IMR-90 (cell line): ENCODE measurements around the gene AHDC1. TPM values are rescaled to one million over a fixed set of nuclear protein-coding genes. Genes with fewer than 3 reads are reported as not detected.

ENCODE experiments used
- ATAC-seq: fragments of 200-7000 bp; cut with Tn5 transposase; 2 replicates; pipeline ENCODE4 v1.9.1; 2020; ENCODE audit warnings: low read depth, mild to moderate bottlenecking, moderate library complexity
- BruUV-seq: library from RNA; stranded (reverse); fragments of 400-500 nt; replicated peaks from 2 replicates; lab custom pipeline; 2021; lab: Mats Ljungman, UMichigan
- CTCF ChIA-PET: fragments of 300-600 bp; formaldehyde crosslinking; extraction: SDS; loops from one replicate; lab custom pipeline; 2021; ENCODE audit warnings: antibody characterized with exemption; lab: Yijun Ruan, JAX
- POLR2A ChIA-PET: fragments of 300-600 bp; sonication (Branson Sonifier 250); formaldehyde crosslinking; loops from one replicate; lab custom pipeline; 2022; ENCODE audit warnings: antibody characterized with exemption; ENCODE audit not compliant: unreplicated experiment; lab: Charles Lee
- DNase-seq: peaks from one replicate; pipeline ENCODE4 v3.0.0; 2013
- H2AFZ ChIP-seq: replicated peaks from 2 replicates; pipeline ENCODE3; 2013; ENCODE audit warnings: low read length, mild to moderate bottlenecking; ENCODE audit not compliant: poor library complexity
- H2AK5ac ChIP-seq: 2 replicates; pipeline ENCODE4 v1.6.1; 2013; ENCODE audit warnings: low read depth, low read length, inconsistent platforms
- H2AK9ac ChIP-seq: replicated peaks from 2 replicates; pipeline ENCODE3; 2013; ENCODE audit warnings: mild to moderate bottlenecking, low read depth, low read length, moderate library complexity; ENCODE audit not compliant: poor library complexity
- H2BK120ac ChIP-seq: 2 replicates; pipeline ENCODE4 v1.6.1; 2013; ENCODE audit warnings: low read depth, low read length, inconsistent platforms
- H2BK15ac ChIP-seq: 3 replicates; pipeline ENCODE4 v1.6.1; 2013; ENCODE audit warnings: low read depth, low read length, inconsistent platforms
- H2BK20ac ChIP-seq: 2 replicates; pipeline ENCODE4 v1.6.1; 2013; ENCODE audit warnings: low read depth, mild to moderate bottlenecking, inconsistent platforms, low read length, moderate library complexity
- H2BK5ac ChIP-seq: 2 replicates; pipeline ENCODE4 v1.6.1; 2013; ENCODE audit warnings: mild to moderate bottlenecking, low read depth, low read length, inconsistent platforms; ENCODE audit not compliant: poor library complexity, severe bottlenecking
- H3K14ac ChIP-seq: replicated peaks from 2 replicates; pipeline ENCODE4 v1.6.1; 2013; ENCODE audit warnings: low read depth, low read length, inconsistent platforms
- H3K18ac ChIP-seq: 2 replicates; pipeline ENCODE4 v1.6.1; 2013; ENCODE audit warnings: low read depth, low read length, control low read depth
- H3K23ac ChIP-seq: 2 replicates; pipeline ENCODE4 v1.6.1; 2013; ENCODE audit warnings: low read depth, low read length, inconsistent platforms
- H3K27ac ChIP-seq: 2 replicates; pipeline ENCODE4 v1.5.1; 2013; ENCODE audit warnings: mild to moderate bottlenecking, control low read depth, low read length; ENCODE audit not compliant: insufficient read depth
- H3K27me3 ChIP-seq: 2 replicates; pipeline ENCODE4 v1.6.1; 2013; ENCODE audit warnings: low read length; ENCODE audit not compliant: control insufficient read depth, insufficient read depth
- H3K36me3 ChIP-seq: 2 replicates; pipeline ENCODE4 v1.6.1; 2013; ENCODE audit warnings: low read length, mixed read lengths; ENCODE audit not compliant: control insufficient read depth, insufficient read depth
- H3K4ac ChIP-seq: 2 replicates; pipeline ENCODE4 v1.6.1; 2013; ENCODE audit warnings: low read depth, low read length, inconsistent platforms
- H3K4me1 ChIP-seq: 2 replicates; pipeline ENCODE4 v1.6.1; 2013; ENCODE audit warnings: low read length, mixed read lengths; ENCODE audit not compliant: control insufficient read depth, insufficient read depth
- H3K4me2 ChIP-seq: 2 replicates; pipeline ENCODE4 v1.6.1; 2013; ENCODE audit warnings: low read depth, mild to moderate bottlenecking, control low read depth, low read length, moderate library complexity
- H3K4me3 ChIP-seq: 2 replicates; pipeline ENCODE4 v1.5.1; 2013; ENCODE audit warnings: low read depth, mild to moderate bottlenecking, control low read depth, low read length, moderate library complexity; ENCODE audit not compliant: insufficient read depth
- H3K56ac ChIP-seq: 2 replicates; pipeline ENCODE4 v1.6.1; 2013; ENCODE audit warnings: low read length, inconsistent platforms; ENCODE audit not compliant: insufficient read depth; ENCODE audit errors: extremely low read depth
- H3K79me1 ChIP-seq, 2 experiments: 2 replicates each; pipeline ENCODE4 v1.6.1; 2013; ENCODE audit warnings: low read length in 2 of 2, inconsistent platforms in 1 of 2, low read depth in 1 of 2
- H3K9ac ChIP-seq: 2 replicates; pipeline ENCODE4 v1.6.1; 2013; ENCODE audit warnings: low read depth, low read length, control low read depth
- H3K9me1 ChIP-seq: 2 replicates; pipeline ENCODE4 v1.6.1; 2013; ENCODE audit warnings: low read length, inconsistent platforms; ENCODE audit not compliant: insufficient read depth
- H3K9me3 ChIP-seq: 2 replicates; pipeline ENCODE4 v1.6.1; 2013; ENCODE audit warnings: low read length; ENCODE audit not compliant: control insufficient read depth, insufficient read depth
- H4K20me1 ChIP-seq: 2 replicates; pipeline ENCODE4 v1.6.1; 2013; ENCODE audit warnings: low read length, inconsistent platforms; ENCODE audit not compliant: insufficient read depth
- H4K5ac ChIP-seq: 2 replicates; pipeline ENCODE4 v1.6.1; 2013; ENCODE audit warnings: mild to moderate bottlenecking, low read depth, low read length, control low read depth
- H4K8ac ChIP-seq, 2 experiments: 2 replicates each; pipeline ENCODE4 v1.6.1; 2013; ENCODE audit warnings: low read depth in 2 of 2, low read length in 2 of 2, control low read depth in 1 of 2, inconsistent platforms in 1 of 2
- H4K91ac ChIP-seq: 2 replicates; pipeline ENCODE4 v1.6.1; 2013; ENCODE audit warnings: low read depth, low read length, inconsistent platforms; ENCODE audit not compliant: insufficient read depth
- CEBPB ChIP-seq: IDR thresholded peaks from 2 replicates; pipeline ENCODE4 v1.6.1; 2012; ENCODE audit warnings: low read depth, low read length, improper control_type of control experiment
- CHD1 ChIP-seq: IDR thresholded peaks from 2 replicates; pipeline ENCODE4 v1.6.1; 2012; ENCODE audit warnings: low read depth, low read length, improper control_type of control experiment
- ELK1 ChIP-seq: fragments of 150-350 bp; IDR thresholded peaks from 2 replicates; pipeline ENCODE4 v1.6.1; 2016; ENCODE audit warnings: low read depth, mild to moderate bottlenecking, low read length, moderate library complexity, borderline replicate concordance
- FOS ChIP-seq: fragments of 150-350 bp; IDR thresholded peaks from 2 replicates; pipeline ENCODE4 v1.6.1; 2016; ENCODE audit warnings: low read depth, low read length
- MAFK ChIP-seq: IDR thresholded peaks from 2 replicates; pipeline ENCODE4 v1.6.1; 2012; ENCODE audit warnings: low read depth, low read length, improper control_type of control experiment
- MXI1 ChIP-seq: IDR thresholded peaks from 2 replicates; pipeline ENCODE4 v1.6.1; 2012; ENCODE audit warnings: low read depth, mild to moderate bottlenecking, low read length, moderate library complexity, borderline replicate concordance
- NFE2L2 ChIP-seq: fragments of 150-350 bp; IDR thresholded peaks from 2 replicates; pipeline ENCODE4 v1.6.1; 2016; ENCODE audit warnings: low read depth, mild to moderate bottlenecking, low read length
- POLR2A ChIP-seq: IDR thresholded peaks from 2 replicates; pipeline ENCODE4 v1.6.1; 2012; ENCODE audit warnings: mild to moderate bottlenecking, low read depth, low read length
- RFX5 ChIP-seq: IDR thresholded peaks from 2 replicates; pipeline ENCODE4 v1.8.0; 2012; ENCODE audit warnings: low read depth, mild to moderate bottlenecking, low read length, moderate library complexity
- WGBS, 2 experiments: methylation state at CpG; one replicate each; pipeline versions ENCODE4 v1.1.5 to v1.1.7; 2013; ENCODE audit warnings: missing lambda C conversion rate in 2 of 2; ENCODE audit not compliant: insufficient read length in 1 of 2; ENCODE audit errors: extremely low coverage in 2 of 2; 5-methylcytosine and 5-hydroxymethylcytosine counted together
- dilution Hi-C: fragments of 300-500 bp; cut with HindIII; formaldehyde crosslinking; loops from one replicate; pipeline ENCODE4 v1.14.3; 2018; ENCODE audit warnings: low sequenced_read_pairs; ENCODE audit not compliant: unreplicated experiment
- in situ Hi-C: fragments of 300-500 bp; cut with MboI; formaldehyde crosslinking; loops from 3 replicates; pipeline ENCODE4 v1.14.3; 2019; ENCODE audit warnings: low sequenced_read_pairs, inconsistent platforms, mixed read lengths
- intact Hi-C: fragments of 100-400 bp; cut with micrococcal nuclease; formaldehyde crosslinking; loops from 2 replicates; pipeline ENCODE4 v1.10.0; 2022
- polyA plus RNA-seq, 3 experiments: library from polyadenylated mRNA; depleted of rRNA; stranded (reverse); fragments of >200 nt; gene quantifications; 2 replicates each; pipeline ENCODE4 v1.2.3, GENCODE V29; 2012; ENCODE audit warnings: low replicate concordance in 1 of 3
- total RNA-seq: library from RNA; depleted of rRNA; stranded (reverse); fragments of >200 nt; gene quantifications from 2 replicates; pipeline ENCODE4 v1.2.3, GENCODE V29; 2012
- TF ChIP-seq, protein P1 (sequence below): fragments of 150-350 bp; IDR thresholded peaks from 2 replicates; pipeline ENCODE4 v1.6.1; 2017; ENCODE audit warnings: mild to moderate bottlenecking, antibody characterized with exemption, low read length, low read depth

Gene AHDC1
- total and polyA plus RNA-seq, 2 of the 4 experiments (the other 2 are of a cell fraction): 2.0 to 11.6 TPM

- Histone ChIP-seq H3K23ac (no peak overlapping the region), H3K27me3 (peaks cover 59% of the 10 kb centered on the region), H3K9me3 (no peaks in the 10 kb centered on the region), H3K9ac (no peak overlapping the region), H4K91ac (no peak overlapping the region), H2BK5ac (no peak overlapping the region), H3K4me2 (no peak overlapping the region), H3K4me3 (no peak overlapping the region), H2BK15ac (no peak overlapping the region), H2AK5ac (no peak overlapping the region), H3K4ac (no peak overlapping the region), H3K9me1 (no peaks in the 10 kb centered on the region), H3K36me3 (no peaks in the 10 kb centered on the region), H2BK20ac (no peak overlapping the region), H3K79me1 (no peaks in the 10 kb centered on the region), H3K56ac (no peak overlapping the region), H2BK120ac (no peak overlapping the region), H4K20me1 (no peaks in the 10 kb centered on the region), H4K5ac (no peak overlapping the region), H4K8ac (no peak overlapping the region), H3K18ac (no peak overlapping the region), H3K4me1 (no peaks in the 10 kb centered on the region), H3K27ac (no peak overlapping the region), H2AFZ (no peak overlapping the region), H2AK9ac (no peak overlapping the region), H3K14ac (no peak overlapping the region)
- TF ChIP-seq FOS: no peak
- TF ChIP-seq, protein P1, sequence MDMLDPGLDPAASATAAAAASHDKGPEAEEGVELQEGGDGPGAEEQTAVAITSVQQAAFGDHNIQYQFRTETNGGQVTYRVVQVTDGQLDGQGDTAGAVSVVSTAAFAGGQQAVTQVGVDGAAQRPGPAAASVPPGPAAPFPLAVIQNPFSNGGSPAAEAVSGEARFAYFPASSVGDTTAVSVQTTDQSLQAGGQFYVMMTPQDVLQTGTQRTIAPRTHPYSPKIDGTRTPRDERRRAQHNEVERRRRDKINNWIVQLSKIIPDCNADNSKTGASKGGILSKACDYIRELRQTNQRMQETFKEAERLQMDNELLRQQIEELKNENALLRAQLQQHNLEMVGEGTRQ: no peak
- no peak for TF ChIP-seq CHD1
- no peak for TF ChIP-seq CEBPB
- TF ChIP-seq NFE2L2: no peak
- TF ChIP-seq RFX5: no peak
- TF ChIP-seq ELK1: no peak
- TF ChIP-seq MXI1: no peak
- TF ChIP-seq POLR2A: no peak
- no peak for TF ChIP-seq MAFK
- no peak for ATAC-seq
- BruUV-seq: no TSS peak
- in situ Hi-C loops (no loop called here), intact Hi-C loops (no loop called here), dilution Hi-C loops (no loop called here)
- no peak for DNase-seq
- ChIA-PET CTCF (no interaction called here), POLR2A (no interaction called here)
- no CpG with 5 or more reads among the region's 5 CpGs for WGBS, 2 experiments
These were observed 29.3 kb upstream of the AHDC1 start for GRCh38 chr1:27633298-27633610.
